HEK293 (cell line): ENCODE data around the gene DHX16.
A peak's percentile ranks its signal among the peaks of the same experiment; 100 is the strongest.

Experiments
- CTCF ChIA-PET: fragments of 350-600 bp; formaldehyde crosslinking; extraction: SDS; loops from one replicate; lab custom pipeline; 2021; ENCODE audit warnings: antibody characterized with exemption; lab: Yijun Ruan, JAX
- POLR2A ChIA-PET: fragments of 300-600 bp; formaldehyde crosslinking; extraction: SDS; loops from one replicate; lab custom pipeline; 2020; ENCODE audit warnings: antibody characterized with exemption, inconsistent platforms; lab: Yijun Ruan, JAX
- H3K27ac ChIP-seq: fragments of 200-500 bp; sonication (Bioruptor generic); 2 replicates; pipeline ENCODE4 v1.5.1; 2014; ENCODE audit warnings: low read depth, low read length, control low read depth, inconsistent platforms; ENCODE audit errors: extremely low read depth
- H3K36me3 ChIP-seq, 2 experiments: fragments of 200-500 bp in 1 of 2; sonication (Bioruptor generic) in 1 of 2; 1 replicate in 1 of 2; 2 replicates in 1 of 2; pipeline ENCODE4 v1.5.1; 2014 to 2017; ENCODE audit warnings: inconsistent platforms in 2 of 2, low read length in 2 of 2; ENCODE audit not compliant: control insufficient read depth in 2 of 2, insufficient read depth in 1 of 2
- H3K4me1 ChIP-seq: fragments of 200-500 bp; sonication (Bioruptor generic); 2 replicates; pipeline ENCODE4 v1.5.1; 2014; ENCODE audit warnings: mild to moderate bottlenecking, low read length, inconsistent platforms; ENCODE audit not compliant: control insufficient read depth, insufficient read depth
- H3K4me3 ChIP-seq: 2 replicates; pipeline ENCODE4 v1.5.1; 2011; ENCODE audit warnings: low read depth, mild to moderate bottlenecking, control low read depth, low read length, moderate library complexity
- H3K9me3 ChIP-seq: fragments of 200-500 bp; sonication (Bioruptor generic); 2 replicates; pipeline ENCODE4 v1.5.1; 2014; ENCODE audit warnings: low read depth, low read length, inconsistent platforms; ENCODE audit not compliant: control insufficient read depth, insufficient read depth
- HIC1 ChIP-seq: fragments of 450-650 bp; formaldehyde crosslinking; IDR thresholded peaks from 2 replicates; pipeline ENCODE4 v1.5.1; 2016; ENCODE audit warnings: missing biosample characterization, missing genetic modification characterization
- OSR2 ChIP-seq: fragments of 450-650 bp; formaldehyde crosslinking; IDR thresholded peaks from 2 replicates; pipeline ENCODE4 v1.5.1; 2016; ENCODE audit warnings: missing biosample characterization, missing genetic modification characterization
- ZFHX2 ChIP-seq: fragments of 450-650 bp; formaldehyde crosslinking; conservative IDR thresholded peaks from 2 replicates; pipeline ENCODE4 v1.5.1; 2016; ENCODE audit warnings: missing biosample characterization, missing genetic modification characterization
- ZFP69B ChIP-seq: fragments of 450-650 bp; formaldehyde crosslinking; IDR thresholded peaks from 2 replicates; pipeline ENCODE4 v1.5.1; 2016; ENCODE audit warnings: missing biosample characterization, missing genetic modification characterization
- ZNF114 ChIP-seq: fragments of 450-650 bp; formaldehyde crosslinking; IDR thresholded peaks from 2 replicates; pipeline ENCODE4 v1.5.0; 2017; ENCODE audit warnings: missing biosample characterization, missing genetic modification characterization
- ZNF133 ChIP-seq: fragments of 450-650 bp; formaldehyde crosslinking; IDR thresholded peaks from 2 replicates; pipeline ENCODE4 v1.5.1; 2016; ENCODE audit warnings: missing biosample characterization, missing genetic modification characterization
- ZNF146 ChIP-seq: fragments of 450-650 bp; formaldehyde crosslinking; IDR thresholded peaks from 2 replicates; pipeline ENCODE4 v1.5.1; 2016; ENCODE audit warnings: missing biosample characterization, missing genetic modification characterization
- ZNF16 ChIP-seq: fragments of 450-650 bp; formaldehyde crosslinking; IDR thresholded peaks from 2 replicates; pipeline ENCODE4 v1.5.1; 2016; ENCODE audit warnings: low read depth, missing biosample characterization, missing genetic modification characterization
- ZNF169 ChIP-seq: fragments of 450-650 bp; formaldehyde crosslinking; IDR thresholded peaks from 2 replicates; pipeline ENCODE4 v1.5.1; 2016; ENCODE audit warnings: missing biosample characterization, missing genetic modification characterization
- ZNF24 ChIP-seq: fragments of 450-650 bp; formaldehyde crosslinking; IDR thresholded peaks from 2 replicates; pipeline ENCODE4 v1.5.1; 2016; ENCODE audit warnings: missing biosample characterization, missing genetic modification characterization
- ZNF266 ChIP-seq: fragments of 450-650 bp; formaldehyde crosslinking; IDR thresholded peaks from 2 replicates; pipeline ENCODE4 v1.5.1; 2016; ENCODE audit warnings: missing biosample characterization, missing genetic modification characterization, low read depth
- ZNF292 ChIP-seq: fragments of 450-650 bp; formaldehyde crosslinking; IDR thresholded peaks from 2 replicates; pipeline ENCODE4 v1.5.1; 2016; ENCODE audit warnings: low read depth, missing biosample characterization, missing genetic modification characterization, borderline replicate concordance
- ZNF366 ChIP-seq: fragments of 450-650 bp; formaldehyde crosslinking; conservative IDR thresholded peaks from 2 replicates; pipeline ENCODE4 v1.5.1; 2016; ENCODE audit warnings: missing biosample characterization, missing genetic modification characterization
- ZNF433 ChIP-seq: fragments of 450-650 bp; formaldehyde crosslinking; IDR thresholded peaks from 2 replicates; pipeline ENCODE4 v1.5.1; 2016; ENCODE audit warnings: missing biosample characterization, missing genetic modification characterization, low read depth
- ZNF449 ChIP-seq: fragments of 450-650 bp; formaldehyde crosslinking; IDR thresholded peaks from 2 replicates; pipeline ENCODE4 v1.5.1; 2017; ENCODE audit warnings: missing biosample characterization, mild to moderate bottlenecking, missing genetic modification characterization, moderate library complexity
- ZNF518A ChIP-seq: fragments of 450-650 bp; formaldehyde crosslinking; conservative IDR thresholded peaks from 2 replicates; pipeline ENCODE4 v1.5.1; 2016; ENCODE audit warnings: low read depth, missing biosample characterization, missing genetic modification characterization
- ZNF549 ChIP-seq: fragments of 450-650 bp; IDR thresholded peaks from 2 replicates; pipeline ENCODE4 v1.5.1; 2018; ENCODE audit warnings: missing biosample characterization, missing genetic modification characterization, mild to moderate bottlenecking, inconsistent platforms, moderate library complexity
- ZNF585B ChIP-seq: fragments of 450-650 bp; formaldehyde crosslinking; IDR thresholded peaks from 2 replicates; pipeline ENCODE4 v1.5.1; 2016; ENCODE audit warnings: missing biosample characterization, missing genetic modification characterization
- ZNF626 ChIP-seq: fragments of 450-650 bp; sonication (Bioruptor Pico); formaldehyde crosslinking; IDR thresholded peaks from 2 replicates; pipeline ENCODE4 v1.5.1; 2018; ENCODE audit warnings: missing biosample characterization, missing genetic modification characterization, inconsistent platforms
- ZNF629 ChIP-seq: fragments of 450-650 bp; formaldehyde crosslinking; IDR thresholded peaks from 2 replicates; pipeline ENCODE4 v1.5.1; 2017; ENCODE audit warnings: missing biosample characterization, missing genetic modification characterization
- ZNF768 ChIP-seq: fragments of 450-650 bp; formaldehyde crosslinking; IDR thresholded peaks from 2 replicates; pipeline ENCODE4 v1.5.1; 2018; ENCODE audit warnings: missing biosample characterization, mild to moderate bottlenecking, missing genetic modification characterization
- ZNF792 ChIP-seq: fragments of 450-650 bp; formaldehyde crosslinking; IDR thresholded peaks from 2 replicates; pipeline ENCODE4 v1.5.1; 2016; ENCODE audit warnings: missing biosample characterization, missing genetic modification characterization

The DHX16 gene

GRCh38 chr6:30647242-30648116 lies 25.3 kb downstream of the DHX16 start (continued):
- no peak for TF ChIP-seq ZNF518A (tag by site-specific recombination)
- TF ChIP-seq ZNF266: no peak
- TF ChIP-seq ZNF629 (tag by site-specific recombination): peak; percentile 45; the same call in 1 of the 2 replicates
- no peak for TF ChIP-seq ZNF146 (tag by site-specific recombination)
- peak; percentile 81; the same call in 1 of the 2 replicates for TF ChIP-seq ZNF792 (tag by site-specific recombination)
- no peak for TF ChIP-seq ZNF114
- peak; percentile 48; the same call in 1 of the 2 replicates for TF ChIP-seq ZNF169
- TF ChIP-seq OSR2 (tag by site-specific recombination): 0 out of 2 replicates have a peak, but pooled peaks have one; percentile 10

GRCh38 chr6:30646450-30647241 lies 26.2 kb downstream of the DHX16 start, which contains the start of gene C6orf136:
Gene C6orf136, plus strand, starts transcription at chr6:30647133. Its CDS starts 99 bp downstream, at chr6:30647232.
- POLR2A ChIA-PET: interaction anchor here (0.6 to 1.7 kb wide), 15 partner anchors 8 to 97 kb away, joined by 3 to 20 read pairs (median 4); partner anchors contain the start of genes ABCF1, ATAT1, MDC1 and MRPS18B
- peaks cover 31 to 58% of the 10 kb centered on the region in 2 experiments for H3K36me3 ChIP-seq
- H3K9me3 ChIP-seq: no peaks in the 10 kb centered on the region
- TF ChIP-seq ZNF768 (tag by site-specific recombination) (no peak), ZFHX2 (tag by site-specific recombination) (no peak), ZNF133 (tag by site-specific recombination) (no peak), ZNF449 (tag by site-specific recombination) (peak; percentile 96), ZNF24 (peak; percentile 97)
- TF ChIP-seq, all 188 proteins: peak for 2
- CTCF ChIA-PET: interaction anchor here (0.5 to 1.5 kb wide), 8 partner anchors 13 to 678 kb away, joined by 3 to 9 read pairs (median 4); partner anchors contain the start of gene DHX16
- Histone ChIP-seq H3K27ac (peak within 1 kb of the TSS; percentile 96), H3K4me1 (peaks cover 8% of the 10 kb centered on the region), H3K4me3 (peak within 1 kb of the TSS; percentile 88)

GRCh38 chr6:30645989-30646388 lies 26.8 kb downstream of the DHX16 start:
- H3K36me3 ChIP-seq: peaks cover 26 to 58% of the 10 kb centered on the region in 2 experiments
- H3K4me3 ChIP-seq: no peak overlapping the region; the same call in 1 of the 2 replicates
- ChIA-PET POLR2A (interaction anchor here (0.6 to 1.7 kb wide), 8 partner anchors 16 to 76 kb away, joined by 3 to 20 read pairs (median 4); partner anchors contain the start of genes ABCF1, ATAT1 and MDC1), CTCF (interaction anchor here (0.9 to 2.1 kb wide), 7 partner anchors 12 to 104 kb away, joined by 3 to 9 read pairs (median 5); partner anchors contain the start of gene DHX16)
- no peaks in the 10 kb centered on the region for H3K9me3 ChIP-seq
- H3K27ac ChIP-seq: peak overlapping the region; percentile 13
- H3K4me1 ChIP-seq: peaks cover 8% of the 10 kb centered on the region
- no peak for TF ChIP-seq HIC1
- TF ChIP-seq ZNF549 (tag by site-specific recombination): no peak
- TF ChIP-seq ZNF366: no peak
- no peak for TF ChIP-seq ZFHX2 (tag by site-specific recombination)
- TF ChIP-seq ZFP69B (tag by site-specific recombination): no peak
- no peak for TF ChIP-seq ZNF626 (tag by site-specific recombination)
- no peak for TF ChIP-seq ZNF433 (tag by site-specific recombination)
- TF ChIP-seq ZNF292: no peak
- no peak for TF ChIP-seq ZNF16
- TF ChIP-seq ZNF585B: no peak
